Lower lobe of right lung (tissue), 2 donors: ENCODE measurements around the gene PALM3. TPM values are rescaled to one million over a fixed set of nuclear protein-coding genes. Genes with fewer than 3 reads are reported as not detected.

Source experiments
- ATAC-seq, 2 donors: fragments of 200-7000 bp; cut with Tn5 transposase; one replicate each; pipeline ENCODE4 v1.9.1; 2020 to 2022; ENCODE audit warnings: mild to moderate bottlenecking in 2 of 2, moderate library complexity in 2 of 2
- DNase-seq: peaks from one replicate; pipeline ENCODE4 v3.0.0-alpha.2; 2020
- H3K27ac ChIP-seq: fragments of 200-600 bp; one replicate; pipeline ENCODE4 v1.8.0; 2022
- H3K27me3 ChIP-seq: fragments of 200-600 bp; one replicate; pipeline ENCODE4 v1.8.0; 2022; ENCODE audit warnings: low read depth
- H3K36me3 ChIP-seq: fragments of 200-600 bp; one replicate; pipeline ENCODE4 v1.8.0; 2022; ENCODE audit warnings: mild to moderate bottlenecking
- H3K4me1 ChIP-seq: fragments of 200-600 bp; one replicate; pipeline ENCODE4 v1.8.0; 2022
- H3K4me3 ChIP-seq: fragments of 200-600 bp; one replicate; pipeline ENCODE4 v1.8.0; 2022; ENCODE audit warnings: mild to moderate bottlenecking
- H3K9me3 ChIP-seq: fragments of 200-600 bp; one replicate; pipeline ENCODE4 v1.8.0; 2022
- CTCF ChIP-seq: fragments of 200-600 bp; IDR thresholded peaks from one replicate; pipeline ENCODE4 v1.8.0; 2022; ENCODE audit warnings: antibody characterized with exemption, mild to moderate bottlenecking
- intact Hi-C: fragments of 100-400 bp; cut with DNase I; formaldehyde crosslinking; loops from one replicate; pipeline ENCODE4 v1.11.0; 2022
- total RNA-seq: library from RNA; stranded (reverse); fragmentation: NEBNext Ultra II Directional; extraction: Animal tissue kit (Norgen Biotek cat#: 25700); gene quantifications from one replicate; pipeline ENCODE4 v1.2.1, GENCODE V29; 2021
- donor health status: DM: no; HTN: yes; CAD: no; lungs with severe emphysema.

Gene PALM3
- total RNA-seq, 1 donor from 2014 or later = 7.7 TPM

GRCh38 chr19:14080887-14081796 is 19.3 kb upstream of the PALM3 start:
- TF ChIP-seq CTCF = no peak
- Histone ChIP-seq H3K4me3 (peak overlapping the region; percentile 75), H3K4me1 (peaks cover 24% of the 10 kb centered on the region), H3K27ac (peak overlapping the region; percentile 91), H3K36me3 (no peaks in the 10 kb centered on the region), H3K27me3 (no peaks in the 10 kb centered on the region), H3K9me3 (no peaks in the 10 kb centered on the region)
- DNase-seq (peak; percentile 98), ATAC-seq (peak; percentile 96 to 97)
- intact Hi-C loops = no loop called here

DNA sequence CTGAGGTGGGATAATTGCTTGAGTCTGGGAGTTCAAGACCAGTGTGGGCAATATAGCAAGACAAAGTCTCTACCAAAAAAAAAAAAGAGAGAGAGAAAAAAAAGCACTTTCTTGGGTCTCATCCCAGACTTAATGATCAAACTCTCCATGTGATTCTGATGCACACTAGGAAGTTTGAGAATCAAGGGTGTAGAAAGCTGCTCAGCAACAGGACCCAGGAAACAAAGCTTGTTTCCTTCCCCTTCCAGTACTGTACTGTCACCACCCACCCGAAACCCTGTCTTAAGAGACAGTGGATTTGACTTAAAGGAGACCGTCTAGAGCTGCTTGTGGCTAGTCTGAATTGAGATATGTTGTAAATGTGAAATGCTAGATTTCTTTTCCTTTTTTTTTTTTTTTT is 16.5 kb upstream of the PALM3 start:
- no peak overlapping the region for H3K4me3 ChIP-seq
- DNase-seq = no peak
- intact Hi-C loops = no loop called here
- no peaks in the 10 kb centered on the region for H3K36me3 ChIP-seq
- H3K27ac ChIP-seq = no peak overlapping the region
- peaks cover 41% of the 10 kb centered on the region for H3K4me1 ChIP-seq
- H3K27me3 ChIP-seq = no peaks in the 10 kb centered on the region
- H3K9me3 ChIP-seq = no peaks in the 10 kb centered on the region
- ATAC-seq = no peak
- TF ChIP-seq CTCF = no peak

- intact Hi-C loops = no loop called here
- Histone ChIP-seq H3K27ac (peak overlapping the region; percentile 92), H3K4me3 (peak overlapping the region; percentile 86), H3K4me1 (peaks cover 38% of the 10 kb centered on the region), H3K9me3 (no peaks in the 10 kb centered on the region), H3K27me3 (no peaks in the 10 kb centered on the region), H3K36me3 (no peaks in the 10 kb centered on the region)
- TF ChIP-seq CTCF = no peak
- DNase-seq (no peak), ATAC-seq (peak; percentile 1 to 16)
Measured at GRCh38 chr19:14073925-14074838, 12.3 kb upstream of the PALM3 start.

- peak overlapping the region; percentile 92 for H3K27ac ChIP-seq
- DNase-seq = peak; percentile 88
- peaks cover 38% of the 10 kb centered on the region for H3K4me1 ChIP-seq
- ATAC-seq = peak; percentile 57 to 73
- no peaks in the 10 kb centered on the region for H3K27me3 ChIP-seq
- intact Hi-C loops = no loop called here
- peak; percentile 29 for TF ChIP-seq CTCF
- H3K36me3 ChIP-seq = no peaks in the 10 kb centered on the region
- no peaks in the 10 kb centered on the region for H3K9me3 ChIP-seq
- H3K4me3 ChIP-seq = peak overlapping the region; percentile 86
Measured at GRCh38 chr19:14073261-14073924, 11.5 kb upstream of the PALM3 start.
